HepG2 (cell line): ENCODE measurements around the gene JAM2. TPM values are rescaled to one million over a fixed set of nuclear protein-coding genes. Genes with fewer than 3 reads are reported as not detected.

Source experiments
- ATAD3A ChIP-seq: sonication (generic); formaldehyde crosslinking; IDR thresholded peaks from 2 replicates; pipeline ENCODE4 v1.4.0; 2020; ENCODE audit warnings: missing genetic modification reagents
- BCL6 ChIP-seq: IDR thresholded peaks from 2 replicates; pipeline ENCODE4 v1.6.1; 2016; ENCODE audit warnings: missing genetic modification reagents, missing compliant biosample characterization
- EED ChIP-seq: sonication (generic); formaldehyde crosslinking; IDR thresholded peaks from 2 replicates; pipeline ENCODE4 v1.5.0; 2020; ENCODE audit warnings: mild to moderate bottlenecking, missing genetic modification reagents
- GZF1 ChIP-seq: sonication (generic); formaldehyde crosslinking; IDR thresholded peaks from 2 replicates; pipeline ENCODE4 v1.5.1; 2020; ENCODE audit warnings: mild to moderate bottlenecking, missing genetic modification reagents
- HOXA5 ChIP-seq: sonication (generic); formaldehyde crosslinking; IDR thresholded peaks from 2 replicates; pipeline ENCODE4 v1.4.0; 2020; ENCODE audit warnings: missing genetic modification reagents
- KAT2B ChIP-seq: fragments of 150-350 bp; IDR thresholded peaks from 2 replicates; pipeline ENCODE4 v1.6.1; 2014; ENCODE audit warnings: low read depth, low read length, borderline replicate concordance
- MAZ ChIP-seq, 2 experiments: sonication (generic) in 1 of 2; formaldehyde crosslinking in 1 of 2; IDR thresholded peaks; 2 replicates each; pipeline versions ENCODE4 v1.5.0 to v1.6.1; 2012 to 2020; ENCODE audit warnings: low read depth in 2 of 2, mild to moderate bottlenecking in 2 of 2, borderline replicate concordance in 1 of 2, improper control_type of control experiment in 1 of 2, low read length in 1 of 2, missing genetic modification reagents in 1 of 2, moderate library complexity in 1 of 2
- MLLT10 ChIP-seq: sonication (generic); formaldehyde crosslinking; IDR thresholded peaks from 2 replicates; pipeline ENCODE4 v1.4.0; 2020; ENCODE audit warnings: missing genetic modification reagents
- MLX ChIP-seq: IDR thresholded peaks from 2 replicates; pipeline ENCODE4 v1.6.1; 2016
- MYNN ChIP-seq: sonication (generic); formaldehyde crosslinking; IDR thresholded peaks from 2 replicates; pipeline ENCODE4 v1.4.0; 2020; ENCODE audit warnings: mild to moderate bottlenecking, low read depth, missing genetic modification reagents
- NCOA1 ChIP-seq: sonication (generic); formaldehyde crosslinking; IDR thresholded peaks from 2 replicates; pipeline ENCODE4 v1.9.0; 2021; ENCODE audit warnings: missing genetic modification reagents
- POLR2AphosphoS5 ChIP-seq: IDR thresholded peaks from 2 replicates; pipeline ENCODE4 v1.6.1; 2012; ENCODE audit warnings: low read depth, low read length
- SMYD3 ChIP-seq: sonication (generic); formaldehyde crosslinking; IDR thresholded peaks from 2 replicates; pipeline ENCODE4 v1.8.1; 2023; ENCODE audit warnings: mild to moderate bottlenecking, missing genetic modification reagents
- TBP ChIP-seq: sonication (generic); formaldehyde crosslinking; IDR thresholded peaks from 2 replicates; pipeline ENCODE4 v1.5.0; 2020; ENCODE audit warnings: missing genetic modification reagents
- ZBTB25 ChIP-seq: IDR thresholded peaks from 2 replicates; pipeline ENCODE4 v1.6.1; 2018; ENCODE audit warnings: missing genetic modification reagents
- ZBTB39 ChIP-seq: sonication (generic); formaldehyde crosslinking; IDR thresholded peaks from 2 replicates; pipeline ENCODE4 v1.5.0; 2020; ENCODE audit warnings: missing genetic modification reagents
- ZFP36L2 ChIP-seq: sonication (generic); formaldehyde crosslinking; IDR thresholded peaks from 2 replicates; pipeline ENCODE4 v1.4.0; 2020; ENCODE audit warnings: missing genetic modification reagents
- ZNF292 ChIP-seq: sonication (generic); formaldehyde crosslinking; IDR thresholded peaks from 2 replicates; pipeline ENCODE4 v1.8.1; 2022; ENCODE audit warnings: mild to moderate bottlenecking, low read depth, missing genetic modification reagents, borderline replicate concordance
- ZNF530 ChIP-seq: sonication (generic); formaldehyde crosslinking; IDR thresholded peaks from 2 replicates; pipeline ENCODE4 v1.5.0; 2020; ENCODE audit warnings: low read depth, mild to moderate bottlenecking, missing genetic modification reagents
- ZNF550 ChIP-seq: sonication (generic); formaldehyde crosslinking; IDR thresholded peaks from 2 replicates; pipeline ENCODE4 v1.4.0; 2020; ENCODE audit warnings: mild to moderate bottlenecking, missing genetic modification reagents, borderline replicate concordance
- ZNF570 ChIP-seq: sonication (generic); formaldehyde crosslinking; IDR thresholded peaks from 2 replicates; pipeline ENCODE4 v1.4.0; 2020; ENCODE audit warnings: mild to moderate bottlenecking, missing genetic modification reagents, borderline replicate concordance
- ZNF740 ChIP-seq: sonication (generic); formaldehyde crosslinking; IDR thresholded peaks from 2 replicates; pipeline ENCODE4 v1.4.0; 2020; ENCODE audit warnings: missing genetic modification reagents
- ZSCAN25 ChIP-seq: sonication (generic); formaldehyde crosslinking; IDR thresholded peaks from 2 replicates; pipeline ENCODE4 v1.8.0; 2022; ENCODE audit warnings: mild to moderate bottlenecking, missing genetic modification reagents
- polyA plus RNA-seq, 8 experiments: library from polyadenylated mRNA; depleted of rRNA in 3 of 8; stranded (reverse) in 7 of 8; unstranded in 1 of 8; fragments of >200 nt; fragmentation: Illumina TruSeq in 4 of 8; extraction: Trizol in 4 of 8; gene quantifications; 2 replicates each; pipeline versions ENCODE4 v1.2.1 to v1.2.3, GENCODE V29; 2011 to 2016; ENCODE audit warnings: low read depth in 4 of 8, missing spikeins in 1 of 8, mixed read lengths in 1 of 8; ENCODE audit not compliant: insufficient read depth in 1 of 8
- total RNA-seq, 5 experiments: library from RNA; depleted of rRNA; stranded (reverse); fragments of >200 nt; fragmentation: Illumina TruSeq; extraction: Trizol; gene quantifications; 2 replicates each; pipeline ENCODE4 v1.2.3, GENCODE V29; 2016; ENCODE audit warnings: low read depth in 1 of 5

JAM2 gene
- total and polyA plus RNA-seq, 2 of the 13 experiments (the other 11 are each of a cell fraction or from before 2014, with no cell fraction given) = 0.07 TPM; not detected in 1

GRCh38 chr21:25607151-25608043 is 31.7 kb upstream of the JAM2 start, which contains the start of gene MRPL39 (continued):
- no peak for TF ChIP-seq ZNF550 (CRISPR knock-in tag)
- no peak for TF ChIP-seq MLX (CRISPR knock-in tag)
- no peak for TF ChIP-seq KAT2B
- TF ChIP-seq EED (CRISPR knock-in tag) = no peak
- peak; percentile 84 for TF ChIP-seq GZF1 (CRISPR knock-in tag)
- 0 out of 2 replicates have a peak, but pooled peaks have one; percentile 80 for TF ChIP-seq HOXA5 (CRISPR knock-in tag)
- TF ChIP-seq MAZ (IDR thresholded peaks at IDR 0.05; ENCODE audit: borderline replicate concordance, low read depth, low read length) = peak; percentile 62; the same call in 1 of the 2 replicates
- no peak for TF ChIP-seq MAZ (CRISPR knock-in tag; IDR thresholded peaks at IDR 0.05; ENCODE audit: low read depth)
- TF ChIP-seq ZBTB25 (CRISPR knock-in tag) = peak; percentile 81; the same call in 1 of the 2 replicates
- TF ChIP-seq BCL6 (CRISPR knock-in tag) = peak; percentile 37; the same call in 1 of the 2 replicates
- 0 out of 2 replicates have a peak, but pooled peaks have one; percentile 27 for TF ChIP-seq MYNN (CRISPR knock-in tag)
- peak; percentile 79 for TF ChIP-seq ZNF292 (CRISPR knock-in tag)
- peak; percentile 55; the same call in 1 of the 2 replicates for TF ChIP-seq ZNF740 (CRISPR knock-in tag)
- no peak for TF ChIP-seq MLLT10 (CRISPR knock-in tag)
- TF ChIP-seq TBP = no peak
- TF ChIP-seq ATAD3A (CRISPR knock-in tag) = no peak
- no peak for TF ChIP-seq ZNF530 (CRISPR knock-in tag)
- no peak for TF ChIP-seq SMYD3
- TF ChIP-seq ZNF570 (CRISPR knock-in tag) = no peak
- peak; percentile 91 for TF ChIP-seq POLR2AphosphoS5
- no peak for TF ChIP-seq NCOA1 (CRISPR knock-in tag)
- TF ChIP-seq ZBTB39 (CRISPR knock-in tag) = no peak; the same call in 1 of the 2 replicates
- TF ChIP-seq ZFP36L2 (CRISPR knock-in tag) = no peak
- peak; percentile 67; the same call in 1 of the 2 replicates for TF ChIP-seq ZSCAN25 (CRISPR knock-in tag)
